GM18498 (cell line): ENCODE results near the gene CHSY1.

ENCODE experiments used
- ATAC-seq: cut with Tn5 transposase; IDR thresholded peaks from one replicate; pipeline ENCODE4 v1.9.1; 2021; ENCODE audit warnings: mild to moderate bottlenecking, moderate library complexity; ENCODE audit not compliant: unreplicated experiment

Gene CHSY1

GRCh38 chr15:101269479-101270223 lies 17.8 kb upstream of the CHSY1 start:
- no peak for ATAC-seq

- ATAC-seq: no peak
Observed at GRCh38 chr15:101267320-101268104, 15.7 kb upstream of the CHSY1 start.

DNA sequence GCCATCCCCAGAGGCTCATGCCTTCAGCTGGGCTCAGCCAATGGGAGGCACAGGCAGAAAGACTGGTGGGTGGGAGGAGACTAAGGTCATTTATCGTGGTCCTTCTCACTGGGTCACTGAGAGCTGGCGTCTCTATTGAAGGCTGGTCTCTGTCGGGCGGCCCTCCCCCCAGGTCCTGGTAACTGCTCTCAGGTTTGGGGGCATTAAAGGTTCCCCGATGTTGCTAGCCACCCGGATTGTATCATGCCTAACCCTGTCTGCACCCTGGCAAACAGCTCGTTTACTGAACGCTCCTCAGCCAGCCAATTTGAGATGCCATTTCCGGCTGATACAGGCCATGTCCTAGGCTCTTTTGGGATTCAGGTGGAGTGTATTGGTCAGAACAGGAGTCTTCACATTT lies 14.9 kb upstream of the CHSY1 start:
- no peak for ATAC-seq

DNA sequence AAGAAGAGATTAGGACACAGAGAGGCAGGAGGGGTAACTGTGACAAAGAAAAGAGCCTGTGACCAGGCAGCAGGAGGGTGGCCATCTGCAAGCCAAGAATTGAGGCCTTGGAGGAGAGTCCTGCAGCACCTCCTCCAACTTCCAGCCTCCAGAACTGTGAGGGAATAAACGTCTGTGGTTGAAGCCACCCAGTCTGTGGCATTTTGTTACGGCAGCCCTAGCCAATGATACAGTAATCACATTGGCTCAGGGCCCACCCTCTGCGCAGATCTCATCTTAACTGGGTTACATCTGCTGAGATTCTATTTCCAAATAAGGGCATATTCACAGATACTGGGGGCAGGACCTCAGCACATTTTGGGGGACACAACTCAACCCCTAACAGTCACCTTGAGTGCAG lies 14.2 kb upstream of the CHSY1 start:
- ATAC-seq: no peak

- peak; percentile 61 for ATAC-seq
Observed at GRCh38 chr15:101264911-101265641, 13.2 kb upstream of the CHSY1 start.

- ATAC-seq: no peak
Observed at GRCh38 chr15:101264011-101264410, 12.2 kb upstream of the CHSY1 start.

DNA sequence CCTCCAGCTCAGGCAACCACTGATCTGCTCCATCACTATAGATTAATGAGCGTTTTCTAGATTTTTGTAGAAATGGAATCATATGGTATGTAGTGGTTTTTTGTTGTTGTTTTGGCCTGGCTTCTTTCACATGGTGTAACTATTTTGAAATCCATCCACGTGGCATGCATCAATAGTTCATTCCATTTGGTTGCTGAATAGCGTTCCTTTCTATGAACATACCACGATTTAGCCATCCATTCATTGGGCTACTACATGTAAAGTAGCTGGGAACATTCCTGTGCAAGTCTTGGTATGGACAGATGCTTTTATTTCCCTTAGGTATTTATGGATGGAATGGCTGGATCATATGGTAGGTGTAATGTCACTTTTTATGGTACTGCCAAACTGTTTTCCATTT lies 10.7 kb upstream of the CHSY1 start:
- ATAC-seq: no peak

GRCh38 chr15:101258238-101259144 lies 6.6 kb upstream of the CHSY1 start:
- peak; percentile 52 for ATAC-seq

GRCh38 chr15:101256757-101257156 lies 4.9 kb upstream of the CHSY1 start:
- no peak for ATAC-seq

- no peak for ATAC-seq
Observed at GRCh38 chr15:101255615-101256241, 3.9 kb upstream of the CHSY1 start.

DNA sequence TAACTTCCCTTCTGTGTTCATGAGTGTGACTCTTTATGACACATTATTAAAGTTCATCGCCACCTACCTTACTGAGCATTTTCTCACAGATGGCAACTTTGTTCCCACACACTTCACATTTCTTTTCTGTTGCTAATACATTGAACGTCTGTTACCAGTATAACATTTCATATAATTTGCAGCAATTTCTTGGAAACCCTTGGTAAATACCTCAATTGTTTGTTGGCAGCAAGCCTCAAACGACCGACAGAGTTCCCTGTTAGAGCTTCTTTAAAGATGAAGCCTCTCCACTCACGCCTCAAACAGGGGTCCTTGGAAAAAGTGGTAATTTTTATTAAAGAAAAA lies 3.2 kb upstream of the CHSY1 start:
- no peak for ATAC-seq

DNA sequence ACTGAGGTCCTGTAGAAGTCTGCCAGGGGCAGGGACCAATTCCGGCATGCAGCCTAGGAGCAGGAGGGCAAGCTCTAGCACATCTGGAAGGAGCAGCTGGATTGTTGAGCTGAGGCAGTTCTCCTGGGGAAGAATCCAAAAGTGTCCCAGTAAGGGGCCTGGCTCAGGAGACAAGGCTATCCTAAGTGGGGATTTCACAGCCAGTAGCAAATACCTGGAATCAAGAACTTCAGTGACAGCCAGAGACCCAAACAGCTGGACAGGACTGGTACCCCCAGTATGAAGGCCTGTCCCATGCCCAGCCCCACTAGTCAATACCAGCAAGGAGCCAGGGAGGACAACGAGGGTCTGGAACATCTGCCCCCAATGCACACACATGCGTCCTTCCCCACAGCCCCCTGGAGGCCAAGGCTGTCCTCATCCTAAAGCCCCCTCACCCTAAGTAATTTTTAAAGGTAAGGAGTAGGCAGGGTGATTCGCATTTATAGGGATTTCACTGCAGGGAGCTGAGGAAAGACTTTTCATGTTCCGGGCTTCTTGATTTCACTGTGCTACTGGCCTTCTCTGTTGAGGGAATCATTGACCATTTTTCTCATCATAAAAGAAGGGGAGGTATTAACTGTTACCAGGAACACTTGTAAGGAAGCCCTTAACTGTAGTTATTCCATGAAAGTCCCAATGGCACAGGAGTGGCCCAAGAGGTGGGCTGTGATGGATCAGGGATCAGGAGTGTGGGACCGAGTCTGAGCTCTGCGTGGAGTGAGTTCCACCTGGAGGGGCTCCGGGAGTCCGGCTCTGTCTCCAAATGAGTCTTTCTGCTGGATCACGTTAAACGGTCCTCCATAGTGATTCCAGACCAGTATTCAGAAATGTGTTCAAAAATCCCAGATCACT lies 2.6 kb upstream of the CHSY1 start:
- ATAC-seq: no peak

- no peak for ATAC-seq
Observed at GRCh38 chr15:101252836-101253235, 988 bp upstream of the CHSY1 start.

GRCh38 chr15:101250873-101251829 lies 697 bp downstream of the CHSY1 start:
- peak; percentile 35 for ATAC-seq

DNA sequence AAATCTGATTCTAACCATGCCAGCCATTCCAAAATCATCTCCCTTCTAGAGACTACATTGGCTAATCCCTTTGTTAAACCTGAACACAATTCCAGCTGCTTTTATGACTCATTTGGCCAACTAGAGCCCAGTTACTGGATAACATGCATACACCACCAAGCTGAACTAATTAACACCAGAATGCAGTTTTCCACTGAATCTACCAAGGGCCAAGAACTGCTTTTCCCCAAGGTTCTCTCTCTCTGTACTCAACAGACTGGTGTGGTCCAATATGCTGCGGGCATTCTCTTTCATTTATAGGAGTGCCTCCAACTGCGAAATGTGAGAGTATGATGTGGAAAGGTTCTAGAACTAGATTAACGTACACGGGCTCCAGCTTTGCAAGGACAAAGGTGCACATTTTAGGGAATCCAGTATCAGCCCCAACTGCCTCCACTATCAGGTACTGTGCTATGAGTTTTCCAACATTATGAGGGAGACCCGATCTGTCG lies 1.5 kb downstream of the CHSY1 start:
- ATAC-seq: no peak

- no peak for ATAC-seq
Observed at GRCh38 chr15:101248274-101248673, 3.6 kb downstream of the CHSY1 start.

GRCh38 chr15:101246824-101247745 lies 4.8 kb downstream of the CHSY1 start:
- no peak for ATAC-seq
